ENCODE measurements around the gene ARMC3.

The ARMC3 gene

DNA sequence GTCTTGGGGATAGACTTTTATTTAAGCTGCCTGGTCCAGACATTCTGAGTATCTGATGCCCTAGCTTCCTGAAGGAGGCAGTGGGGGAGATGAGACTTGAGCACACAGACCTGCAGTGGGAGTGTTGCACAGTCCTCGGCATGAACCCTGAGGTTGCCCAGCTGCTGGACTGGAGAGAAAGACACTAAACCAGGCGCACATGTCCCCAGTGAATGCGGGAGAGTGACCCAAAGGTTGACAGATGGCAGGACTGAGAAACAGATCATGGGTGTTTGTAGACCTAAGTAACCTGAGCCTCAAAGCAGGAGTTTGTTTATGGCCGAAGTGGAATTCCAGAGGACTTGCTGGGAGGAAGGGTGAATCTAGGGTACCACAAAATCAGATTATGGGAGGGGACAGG is 151.8 kb downstream of the ARMC3 start:
- no peak overlapping the region for H3K27ac ChIP-seq

DNA sequence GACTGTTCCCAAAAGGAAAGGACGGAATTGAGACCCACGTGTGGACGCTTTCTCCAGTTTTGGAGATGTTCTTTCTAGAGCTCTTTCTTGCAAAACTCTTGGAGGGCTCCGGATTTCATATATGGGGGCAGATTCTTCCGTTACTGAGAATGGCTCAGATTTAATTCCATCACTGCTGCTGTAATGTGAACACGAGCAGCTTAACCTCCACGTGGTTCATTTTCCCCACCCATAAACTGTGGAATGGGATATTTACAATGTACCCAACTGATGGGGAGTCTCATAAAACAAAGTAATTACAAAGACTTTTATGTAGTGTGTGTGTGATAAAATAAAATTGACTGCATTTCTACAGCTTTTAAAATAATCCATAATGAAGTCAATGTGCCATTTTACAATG is 152.4 kb downstream of the ARMC3 start:
- TF ChIP-seq ZFX (IDR thresholded peaks at IDR 0.05; ENCODE audit: borderline replicate concordance) = no peak
- TF ChIP-seq, protein P1, sequence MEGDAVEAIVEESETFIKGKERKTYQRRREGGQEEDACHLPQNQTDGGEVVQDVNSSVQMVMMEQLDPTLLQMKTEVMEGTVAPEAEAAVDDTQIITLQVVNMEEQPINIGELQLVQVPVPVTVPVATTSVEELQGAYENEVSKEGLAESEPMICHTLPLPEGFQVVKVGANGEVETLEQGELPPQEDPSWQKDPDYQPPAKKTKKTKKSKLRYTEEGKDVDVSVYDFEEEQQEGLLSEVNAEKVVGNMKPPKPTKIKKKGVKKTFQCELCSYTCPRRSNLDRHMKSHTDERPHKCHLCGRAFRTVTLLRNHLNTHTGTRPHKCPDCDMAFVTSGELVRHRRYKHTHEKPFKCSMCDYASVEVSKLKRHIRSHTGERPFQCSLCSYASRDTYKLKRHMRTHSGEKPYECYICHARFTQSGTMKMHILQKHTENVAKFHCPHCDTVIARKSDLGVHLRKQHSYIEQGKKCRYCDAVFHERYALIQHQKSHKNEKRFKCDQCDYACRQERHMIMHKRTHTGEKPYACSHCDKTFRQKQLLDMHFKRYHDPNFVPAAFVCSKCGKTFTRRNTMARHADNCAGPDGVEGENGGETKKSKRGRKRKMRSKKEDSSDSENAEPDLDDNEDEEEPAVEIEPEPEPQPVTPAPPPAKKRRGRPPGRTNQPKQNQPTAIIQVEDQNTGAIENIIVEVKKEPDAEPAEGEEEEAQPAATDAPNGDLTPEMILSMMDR (IDR thresholded peaks at IDR 0.05) = no peak
- no peak overlapping the region for H3K27ac ChIP-seq

More for the DNA sequence above, 151.8 kb downstream of the ARMC3 start:
- TF ChIP-seq ZFX (IDR thresholded peaks at IDR 0.05; ENCODE audit: borderline replicate concordance) = no peak
- TF ChIP-seq, protein P1 (IDR thresholded peaks at IDR 0.05) = no peak

DNA sequence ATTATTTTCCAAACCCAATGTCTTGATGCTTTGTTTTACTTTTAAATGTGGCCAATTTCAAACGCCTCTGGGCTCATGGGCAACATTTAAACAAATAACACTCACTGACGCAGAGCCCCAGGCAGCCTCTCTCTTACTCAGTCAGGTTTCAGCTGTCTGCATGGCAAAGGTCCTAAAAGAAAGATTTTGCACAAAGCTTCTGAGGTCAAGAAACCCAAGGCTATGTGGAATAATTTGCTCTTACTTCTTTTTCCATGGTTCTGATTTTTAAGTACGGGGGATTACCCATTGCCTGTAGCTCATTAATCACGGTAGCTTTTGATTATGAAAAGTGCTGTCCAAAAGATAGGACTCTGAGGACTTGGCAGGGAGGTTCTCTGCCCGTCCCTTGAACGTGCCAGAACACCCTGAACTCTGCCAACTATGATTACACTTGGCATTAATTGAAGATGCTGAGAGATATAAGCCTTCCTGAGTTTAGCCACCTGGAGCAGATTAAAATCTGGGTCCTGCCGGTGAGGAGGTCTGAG is 153.4 kb downstream of the ARMC3 start:
- peak overlapping the region; percentile 63 for H3K27ac ChIP-seq
- TF ChIP-seq ZFX (IDR thresholded peaks at IDR 0.05; ENCODE audit: borderline replicate concordance) = no peak
- TF ChIP-seq, protein P1 (IDR thresholded peaks at IDR 0.05) = no peak

DNA sequence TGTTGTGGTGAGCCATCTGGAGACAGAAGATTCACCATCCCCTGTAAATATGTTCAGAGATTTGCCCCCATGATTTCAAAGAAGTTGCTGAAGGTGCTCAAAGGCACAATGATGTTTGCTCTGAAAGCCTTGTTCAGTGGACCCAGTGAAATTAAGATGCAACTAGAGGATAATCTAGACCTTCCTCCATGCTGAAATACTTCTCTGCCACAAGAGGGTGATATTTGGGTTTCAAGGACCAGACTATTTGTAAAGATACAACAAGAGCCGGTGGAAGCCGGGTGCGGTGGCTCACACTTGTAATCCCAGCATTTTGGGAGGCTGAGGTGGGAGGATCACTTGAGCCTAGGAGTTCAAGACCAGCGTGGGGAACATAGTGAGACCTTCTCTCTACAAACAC is 154.0 kb downstream of the ARMC3 start:
- H3K27ac ChIP-seq = peak overlapping the region; percentile 63
- TF ChIP-seq, protein P1 (IDR thresholded peaks at IDR 0.05) = peak; percentile 74
- no peak for TF ChIP-seq ZFX (IDR thresholded peaks at IDR 0.05; ENCODE audit: borderline replicate concordance)

Measured in 22Rv1 (cell line).